ENCODE measurements around the gene C9orf50.

C9orf50 gene

DNA sequence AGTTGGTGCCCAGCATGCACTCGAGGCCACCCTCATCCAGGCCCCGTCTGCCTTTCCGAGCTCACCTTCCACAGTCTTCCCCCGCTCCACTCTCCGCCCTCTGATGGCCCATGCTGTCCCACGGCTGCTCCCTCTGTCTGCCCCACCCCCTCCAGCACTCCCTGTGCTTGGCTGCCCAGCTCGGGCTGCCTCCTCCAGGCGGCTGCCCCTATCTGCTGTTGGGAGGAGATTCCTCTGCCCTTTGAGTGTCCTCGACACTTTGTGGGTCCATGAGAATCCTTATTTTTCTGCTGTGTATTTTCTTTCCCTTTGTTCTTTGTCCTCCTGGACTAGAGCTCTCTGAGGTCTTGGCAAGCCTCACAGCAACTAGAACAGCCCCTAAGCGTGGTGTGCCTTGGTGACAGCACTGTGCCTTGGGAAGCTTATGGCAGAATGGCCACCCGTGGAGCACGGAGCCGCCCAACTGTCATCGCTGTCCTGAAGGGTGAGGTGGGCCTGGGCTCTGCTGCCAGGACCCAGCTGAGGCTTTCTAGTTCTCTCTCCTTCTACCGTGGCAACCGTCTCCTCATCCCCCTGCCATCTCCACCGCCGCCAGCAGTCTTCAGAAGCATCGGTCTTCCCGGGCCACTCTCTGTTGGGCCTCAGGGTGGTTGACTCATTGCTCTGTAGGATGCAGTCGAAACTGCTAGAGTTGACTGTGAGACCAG, 10.2 kb upstream of the C9orf50 start:
- no peak for DNase-seq

- DNase-seq: no peak
Observed at GRCh38 chr9:129629251-129629820, 8.4 kb upstream of the C9orf50 start.

GRCh38 chr9:129628709-129629108, 7.8 kb upstream of the C9orf50 start:
- DNase-seq: no peak

GRCh38 chr9:129627556-129628440, 6.9 kb upstream of the C9orf50 start:
- no peak for DNase-seq

- peak; percentile 46 for DNase-seq
Observed at GRCh38 chr9:129626625-129627284, 5.9 kb upstream of the C9orf50 start.

- DNase-seq: peak; percentile 93
Observed at GRCh38 chr9:129626079-129626624, 5.3 kb upstream of the C9orf50 start, which contains the start of gene NTMT1. Gene NTMT1 (plus strand): TSS chr9:129626163. CDS start chr9:129632704, 6,541 bp downstream.

DNA sequence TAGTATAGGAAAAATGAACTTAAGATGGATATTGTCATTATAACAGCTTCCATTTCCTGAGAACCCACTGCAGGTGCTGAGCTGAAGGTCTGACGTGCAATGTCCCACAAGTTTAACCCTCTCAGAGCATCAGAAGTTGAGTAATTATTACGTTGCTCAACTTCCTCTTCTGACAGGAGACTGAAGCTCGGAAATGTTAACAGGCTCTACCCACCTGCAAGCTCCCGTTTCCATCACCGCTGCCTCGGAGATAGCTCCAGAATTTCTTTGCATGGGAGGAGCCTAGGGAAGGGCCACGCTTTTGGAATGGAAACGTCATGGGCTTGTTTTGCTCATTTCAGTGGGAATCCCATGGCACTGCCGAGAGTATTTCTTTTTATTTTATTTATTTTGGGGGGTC, 4.0 kb upstream of the C9orf50 start:
- DNase-seq: peak; percentile 45

- peak; percentile 74 for DNase-seq
Observed at GRCh38 chr9:129624168-129624759, 3.4 kb upstream of the C9orf50 start.

DNA sequence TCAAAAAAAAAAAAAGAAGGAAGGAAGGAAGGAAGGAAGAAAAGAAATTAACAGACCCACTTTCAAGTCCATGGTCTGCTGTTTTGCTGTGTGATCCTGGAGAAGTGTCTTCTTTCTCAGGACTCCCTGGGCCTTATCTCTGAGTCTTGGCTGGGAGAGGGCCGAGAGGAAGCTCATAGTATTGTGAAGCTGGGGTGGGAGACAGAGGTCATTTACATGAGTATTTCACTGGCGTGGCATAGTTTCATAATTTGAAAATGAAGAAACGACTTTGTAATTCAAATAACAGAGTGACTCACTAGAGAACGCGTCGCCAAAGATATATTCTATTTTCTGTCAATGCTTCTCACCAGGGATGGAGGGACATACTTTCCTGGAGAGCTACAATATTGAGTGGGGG, 2.4 kb upstream of the C9orf50 start:
- DNase-seq: no peak

GRCh38 chr9:129619787-129620668, 873 bp downstream of the C9orf50 start:
- DNase-seq: no peak

GRCh38 chr9:129617167-129617566, 3.7 kb downstream of the C9orf50 start:
- DNase-seq: no peak

DNA sequence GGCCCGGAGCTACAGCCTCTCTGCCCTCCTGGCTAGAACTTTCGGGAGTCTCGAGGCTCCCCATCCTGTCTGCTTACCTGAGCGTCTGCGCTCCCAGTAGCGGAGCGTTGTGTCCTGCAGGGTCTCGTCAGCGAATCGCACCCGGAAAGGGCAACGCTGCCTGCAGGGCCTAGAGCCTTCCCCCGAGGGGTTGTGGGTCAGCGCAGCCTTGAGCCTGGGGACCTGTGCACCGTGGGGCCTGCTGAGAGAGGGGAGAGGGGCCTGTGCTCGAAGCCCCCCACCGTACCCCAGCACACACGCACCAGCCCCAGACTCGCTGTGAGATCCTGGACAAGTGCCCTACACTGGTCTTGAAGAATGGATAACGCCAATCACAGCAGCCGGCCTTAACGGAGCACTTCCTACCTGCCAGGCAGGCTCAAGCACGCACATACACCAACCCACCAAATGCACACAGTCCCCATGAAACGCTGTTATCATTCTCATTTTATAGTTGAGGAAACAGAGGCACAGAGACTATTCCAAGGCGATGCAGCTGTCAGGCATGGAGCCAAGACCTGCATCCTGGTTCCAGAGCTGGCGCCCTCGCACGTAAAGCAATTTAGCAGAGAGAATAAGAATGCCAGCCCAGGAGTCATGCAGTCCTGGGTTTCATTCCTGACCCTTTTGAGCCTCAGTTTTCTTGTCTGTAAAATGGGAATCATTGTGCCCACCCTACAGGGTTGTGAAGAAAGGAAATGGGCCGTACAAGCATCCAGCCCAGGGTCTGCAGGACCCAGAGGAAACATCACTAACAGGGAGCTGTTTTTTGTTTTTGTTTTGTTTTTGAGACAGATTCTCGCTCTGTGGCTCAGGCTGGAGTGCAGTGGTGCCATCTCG, 5.3 kb downstream of the C9orf50 start:
- DNase-seq: no peak

DNA sequence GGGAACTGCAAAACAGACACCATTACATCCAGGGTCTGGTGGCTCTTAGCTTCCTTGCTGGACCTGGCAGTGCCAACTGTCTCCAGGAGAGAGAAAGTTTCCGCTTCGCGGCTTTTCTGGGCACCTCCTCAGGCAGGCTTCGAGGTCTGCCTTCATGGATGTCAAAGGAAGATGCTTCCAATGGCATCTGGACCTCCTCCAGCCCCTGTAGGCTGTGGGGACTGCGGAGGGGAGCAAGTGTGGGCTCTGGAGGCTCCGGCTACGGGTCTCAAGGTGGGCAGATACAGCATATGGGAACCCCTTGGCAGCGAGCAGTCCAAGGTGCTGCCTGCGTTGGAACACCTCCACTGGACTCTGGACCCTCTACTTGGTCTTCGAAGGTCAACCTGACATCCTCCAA, 6.0 kb downstream of the C9orf50 start:
- no peak for DNase-seq

GRCh38 chr9:129613520-129614175, 7.3 kb downstream of the C9orf50 start:
- DNase-seq: no peak

- DNase-seq: no peak
Observed at GRCh38 chr9:129612815-129613519, 7.9 kb downstream of the C9orf50 start.

DNA sequence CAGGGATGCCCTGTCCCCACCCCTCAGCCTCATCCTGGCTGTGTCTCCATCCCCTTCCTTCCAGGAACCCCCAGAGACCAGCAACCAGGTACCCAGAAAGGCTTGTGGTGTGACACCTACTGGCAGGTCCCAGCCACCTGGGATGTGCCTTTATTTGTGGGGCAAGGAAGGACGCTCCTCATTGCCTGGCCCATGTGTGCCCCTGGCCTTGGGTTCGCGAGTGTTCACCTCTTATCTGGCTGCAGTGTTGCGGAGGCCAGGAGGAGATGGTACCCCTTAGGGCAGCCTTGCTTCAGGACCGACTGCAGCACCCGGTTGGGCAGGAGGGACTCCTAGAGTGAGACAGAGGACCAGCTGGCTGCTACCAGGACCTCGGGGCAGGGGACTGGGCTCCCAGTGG, 8.8 kb downstream of the C9orf50 start:
- no peak for DNase-seq

DNA sequence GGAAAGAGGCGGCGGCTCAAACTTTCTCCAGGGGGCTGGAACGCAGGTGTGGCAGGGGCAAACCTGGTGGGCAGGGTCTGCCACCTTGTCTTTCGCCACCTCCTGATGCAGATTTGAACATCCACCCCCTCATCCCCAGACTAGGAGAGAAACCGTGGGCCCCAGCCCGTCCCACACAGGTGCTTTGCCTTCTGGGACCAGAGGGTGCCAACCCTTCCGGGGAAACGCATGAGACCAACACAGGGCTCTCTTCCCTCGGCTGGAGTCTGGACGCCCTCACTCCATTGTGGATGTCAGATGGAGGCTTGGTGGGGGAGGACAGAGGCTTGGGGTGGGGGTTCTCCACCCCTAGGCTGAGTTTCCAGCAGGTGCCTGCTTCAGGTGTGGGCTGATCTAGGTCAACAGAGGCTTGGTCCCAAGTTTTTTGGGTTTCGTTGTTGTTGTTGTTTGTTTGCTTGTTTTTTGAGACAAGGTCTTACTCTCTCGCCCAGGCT, 9.5 kb downstream of the C9orf50 start:
- DNase-seq: no peak

DNA sequence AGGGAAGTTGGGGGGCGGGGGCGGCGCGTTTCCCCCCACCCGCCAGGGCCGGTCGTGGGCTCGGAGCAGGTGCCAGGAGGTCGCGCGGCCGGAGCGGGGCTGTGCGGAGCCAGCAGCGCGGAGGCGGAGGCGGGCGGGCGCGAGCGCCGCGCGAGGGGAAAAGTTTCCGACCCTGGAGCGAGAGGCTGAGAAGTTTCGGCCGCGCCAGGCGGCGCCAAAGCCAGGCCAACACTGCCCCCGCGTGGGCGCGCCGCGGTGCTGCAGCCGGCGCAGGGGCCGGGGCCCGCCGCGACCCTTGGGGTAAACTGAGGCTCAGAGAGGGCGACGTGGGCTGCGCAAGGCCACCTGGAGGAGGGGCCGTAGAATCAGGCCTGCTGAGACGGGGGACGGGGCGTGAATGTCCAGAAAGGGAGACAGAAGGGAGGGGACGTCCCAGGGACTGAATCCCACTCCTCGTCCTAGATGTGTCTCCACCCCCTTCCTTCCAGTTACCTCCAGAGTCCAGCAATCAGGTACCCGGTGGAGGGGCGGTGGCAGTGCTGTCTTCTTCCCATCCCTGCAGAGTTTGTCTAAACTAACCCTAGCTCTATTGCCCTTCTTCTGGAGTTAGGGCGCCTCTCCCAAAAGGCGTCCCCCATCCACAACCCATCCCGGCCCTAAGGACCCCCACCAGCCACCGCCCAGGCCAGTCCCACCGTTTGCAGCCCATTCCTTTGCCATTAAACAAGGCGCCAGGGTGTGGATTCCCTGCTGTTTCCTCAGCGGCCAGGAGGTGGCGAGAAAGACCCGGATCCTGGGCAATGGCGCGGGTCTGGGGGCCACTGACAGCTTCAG, 10.2 kb downstream of the C9orf50 start:
- DNase-seq: peak; percentile 77

Measured in CD4-positive, alpha-beta T cell treated with Interleukin-12 subunit alpha and Interleukin-12 subunit beta, for 1 hour (primary cell).